Caki2 (cell line): ENCODE results near the gene ADCY7. TPM values are rescaled to one million over a fixed set of nuclear protein-coding genes. Genes with fewer than 3 reads are reported as not detected.

Experiments
- DNase-seq: peaks from one replicate; pipeline ENCODE4 v3.0.0-alpha.2; 2015; ENCODE audit warnings: low read depth
- in situ Hi-C: cut with HindIII; loops from 2 replicates; pipeline ENCODE4 v1.10.0; 2016; ENCODE audit warnings: low sequenced_read_pairs, low pct_unique_long_range_greater_than_20kb, mixed read lengths
- total RNA-seq: library from RNA; depleted of rRNA; stranded (reverse); fragments of >200 nt; shearing (Covaris generic); gene quantifications from 2 replicates; pipeline ENCODE4 v1.2.3, GENCODE V29; 2014; ENCODE audit warnings: low replicate concordance

The ADCY7 gene
- total RNA-seq, 1 experiment from 2014 or later, result 30.2 TPM

DNA sequence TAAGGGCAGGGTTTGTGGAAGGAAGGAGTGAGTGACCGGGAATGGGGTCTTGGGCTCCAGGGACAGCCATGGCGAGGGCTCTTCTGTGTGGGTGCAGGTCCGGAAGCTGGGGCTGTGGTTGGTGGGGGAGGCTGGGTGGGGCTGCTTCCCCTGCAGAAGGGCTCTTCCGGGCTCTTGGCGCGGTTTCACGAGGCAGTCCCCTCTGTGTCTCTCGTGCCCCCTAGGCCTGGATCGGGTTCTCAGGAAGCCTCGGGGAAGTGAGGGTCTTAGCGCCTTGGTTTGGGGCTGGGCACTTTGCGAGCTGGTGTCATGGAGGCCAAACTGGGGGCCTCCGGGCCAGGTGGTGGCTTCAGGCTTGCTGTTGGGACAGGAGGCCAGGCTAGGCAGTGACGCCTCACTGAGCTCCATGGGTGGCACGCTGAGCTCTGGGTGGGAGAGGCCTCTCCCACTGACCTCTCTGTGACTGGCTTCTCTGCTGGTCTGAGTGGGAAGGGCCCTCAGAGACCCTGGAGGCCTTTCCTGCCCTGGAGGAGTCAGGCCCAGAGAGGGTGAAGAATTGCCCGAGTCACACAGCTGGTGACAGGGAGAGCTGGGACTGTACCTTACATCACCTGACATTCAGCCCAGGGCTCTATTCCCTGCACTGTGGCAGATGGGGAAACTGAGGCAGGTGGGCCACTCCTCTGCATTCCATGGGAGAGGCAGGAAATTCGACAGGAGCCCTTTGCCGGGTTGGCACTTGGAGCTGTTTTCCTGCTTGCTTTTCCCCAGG lies 8.2 kb downstream of the ADCY7 start:
- in situ Hi-C loops, result no loop called here
- DNase-seq, result no peak

DNA sequence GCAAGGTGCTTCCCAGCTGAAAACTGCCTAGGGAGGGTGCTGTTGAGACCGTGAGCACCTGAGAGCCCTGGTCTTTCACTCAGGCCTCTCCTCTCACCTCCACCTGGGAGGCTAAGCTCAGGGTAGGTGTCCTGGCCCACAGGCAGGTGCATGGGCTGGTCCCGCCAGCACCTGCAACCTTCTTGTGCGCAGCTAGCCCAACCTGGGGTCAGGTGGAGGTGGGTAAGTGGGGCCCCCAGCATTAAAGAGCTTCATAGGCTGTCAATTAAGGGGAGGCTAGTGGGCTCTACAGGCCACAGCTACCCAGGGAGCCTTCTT lies 8.7 kb downstream of the ADCY7 start:
- in situ Hi-C loops, result no loop called here
- DNase-seq, result no peak

- in situ Hi-C loops, result no loop called here
- DNase-seq, result no peak
Observed at GRCh38 chr16:50275428-50276325, 9.3 kb downstream of the ADCY7 start.

GRCh38 chr16:50276326-50276640 lies 9.9 kb downstream of the ADCY7 start:
- in situ Hi-C loops, result no loop called here

DNA sequence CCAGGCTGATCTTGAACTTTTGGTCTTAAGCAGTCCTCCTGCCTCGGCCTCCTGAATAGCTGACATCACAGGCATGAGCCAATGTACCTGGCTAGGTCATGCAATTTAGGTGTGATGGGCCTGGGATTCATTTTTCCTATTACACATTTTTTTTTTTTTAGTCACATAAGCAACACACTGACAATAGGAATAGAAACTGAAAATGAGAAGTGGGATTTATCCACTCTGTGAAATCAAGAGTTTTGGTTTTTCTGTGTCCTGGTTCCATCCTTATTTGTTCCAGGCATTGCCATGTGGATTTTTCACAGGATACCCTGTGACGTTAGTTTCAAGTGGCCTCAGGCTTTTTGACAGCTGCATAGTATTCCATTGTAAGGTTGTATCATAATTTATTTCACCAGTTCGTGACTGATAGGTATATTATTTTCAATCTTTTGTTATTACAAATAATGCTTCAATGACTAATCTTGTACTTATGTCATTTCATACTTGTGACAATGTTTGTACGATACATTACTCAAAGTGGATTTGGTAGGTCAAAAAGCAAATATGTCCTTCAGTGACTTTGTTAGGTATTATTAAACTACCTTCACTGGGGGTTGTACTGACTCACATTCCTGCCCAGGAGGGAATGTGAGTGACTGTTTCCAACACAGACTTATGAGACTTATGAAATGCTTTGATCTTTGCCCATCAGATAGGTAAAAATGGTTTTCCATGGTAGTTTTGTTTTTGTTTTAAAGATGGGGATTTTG lies 10.6 kb downstream of the ADCY7 start:
- DNase-seq, result no peak
- in situ Hi-C loops, result no loop called here

More at GRCh38 chr16:50276326-50276640, 9.9 kb downstream of the ADCY7 start:
- DNase-seq, result no peak

DNA sequence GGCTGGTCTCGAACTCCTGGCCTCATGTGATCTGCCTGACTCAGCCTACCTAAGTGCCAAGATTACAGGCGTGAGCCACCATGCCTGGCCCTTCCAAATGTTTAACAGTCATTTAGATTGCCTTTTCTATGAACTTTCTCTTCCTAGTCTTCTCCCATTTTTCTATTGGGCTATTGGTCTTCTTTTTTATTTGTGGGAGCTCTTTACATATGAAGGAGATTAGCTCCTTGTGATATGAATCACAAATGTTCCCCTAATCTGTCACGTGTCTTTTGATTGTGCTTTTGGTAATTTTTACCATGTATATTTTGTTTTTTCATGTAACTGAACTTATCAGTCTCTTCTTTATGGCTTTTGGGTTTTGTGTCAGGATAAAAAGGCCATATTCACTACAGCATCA lies 11.9 kb downstream of the ADCY7 start:
- in situ Hi-C loops, result no loop called here
- no peak for DNase-seq

DNA sequence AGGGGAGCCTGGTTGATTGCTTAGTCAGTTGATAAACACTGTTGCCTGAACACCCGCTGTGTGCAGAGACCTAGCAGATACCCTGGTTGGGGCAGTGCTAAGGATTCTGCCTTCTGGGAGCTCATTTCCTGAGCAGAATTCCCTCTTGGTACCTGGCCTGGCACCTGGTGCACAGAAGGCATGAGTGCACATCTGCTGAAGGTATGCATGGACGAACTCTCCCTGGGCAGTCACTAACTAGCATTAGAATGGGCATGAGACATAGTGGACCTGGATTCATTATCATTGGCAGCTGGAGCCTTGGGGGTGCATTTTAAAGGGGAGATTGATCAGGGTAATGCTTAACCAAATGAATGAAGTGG lies 13.1 kb downstream of the ADCY7 start:
- no peak for DNase-seq
- in situ Hi-C loops, result no loop called here

DNA sequence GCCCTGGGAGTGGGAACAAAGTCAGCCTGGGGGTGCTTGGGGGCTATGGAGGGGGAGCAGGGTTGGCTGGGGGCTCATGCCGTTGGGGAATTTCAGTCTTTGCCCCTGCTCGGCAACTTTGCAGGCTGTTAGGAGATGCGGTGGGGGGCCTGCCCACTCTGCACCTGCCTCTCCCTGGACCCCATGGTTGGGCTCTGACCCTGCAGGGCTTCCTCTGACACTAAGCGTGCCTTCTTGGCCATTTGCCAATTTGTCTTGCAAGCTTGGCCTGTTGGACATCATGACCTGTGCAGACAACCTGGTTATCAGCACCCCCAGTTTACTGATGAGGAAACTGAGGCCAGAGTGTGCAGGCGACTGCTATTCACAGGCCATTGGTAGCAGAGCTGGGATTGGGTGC lies 14.6 kb downstream of the ADCY7 start:
- in situ Hi-C loops, result no loop called here
- DNase-seq, result no peak

GRCh38 chr16:50281391-50282009 lies 15.1 kb downstream of the ADCY7 start:
- in situ Hi-C loops, result no loop called here
- no peak for DNase-seq

GRCh38 chr16:50282010-50282538 lies 15.7 kb downstream of the ADCY7 start:
- DNase-seq, result no peak
- in situ Hi-C loops, result no loop called here

DNA sequence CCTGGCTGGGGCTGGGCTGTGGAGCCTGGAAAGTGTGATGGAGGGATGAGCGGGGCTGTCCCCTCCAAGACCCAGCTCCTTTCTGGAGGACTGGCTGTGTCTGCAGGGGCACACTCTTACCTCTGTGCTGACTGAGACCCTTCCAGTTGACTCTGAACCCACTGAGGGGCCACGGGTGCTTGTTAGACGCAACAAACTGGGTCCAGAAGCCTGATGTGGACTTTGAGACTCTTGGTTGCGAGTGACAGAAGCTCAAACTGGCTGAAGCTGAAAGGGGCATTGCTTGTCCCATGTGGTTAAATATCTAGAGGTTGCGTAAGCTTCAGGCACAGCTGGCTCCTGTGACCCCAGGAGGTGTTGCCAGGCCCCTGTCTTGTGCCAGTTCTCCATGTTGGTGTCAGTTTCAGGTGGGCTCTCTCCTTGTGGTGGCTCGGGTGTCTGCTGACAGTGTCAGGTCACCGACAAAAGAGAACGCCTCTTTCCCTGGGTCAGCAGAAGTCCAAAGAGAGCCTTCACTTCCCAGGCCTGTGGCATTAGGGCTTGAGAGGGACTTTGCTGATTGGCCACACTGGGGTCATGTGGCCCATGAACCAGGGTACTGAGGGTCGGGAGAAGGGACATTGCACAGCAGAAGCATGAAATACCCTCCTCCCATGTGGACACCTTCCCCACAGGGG lies 16.7 kb downstream of the ADCY7 start:
- in situ Hi-C loops, result no loop called here

GRCh38 chr16:50284131-50284911 lies 18.0 kb downstream of the ADCY7 start:
- DNase-seq, result no peak
- in situ Hi-C loops, result no loop called here

More for the DNA sequence above, 16.7 kb downstream of the ADCY7 start:
- no peak for DNase-seq

DNA sequence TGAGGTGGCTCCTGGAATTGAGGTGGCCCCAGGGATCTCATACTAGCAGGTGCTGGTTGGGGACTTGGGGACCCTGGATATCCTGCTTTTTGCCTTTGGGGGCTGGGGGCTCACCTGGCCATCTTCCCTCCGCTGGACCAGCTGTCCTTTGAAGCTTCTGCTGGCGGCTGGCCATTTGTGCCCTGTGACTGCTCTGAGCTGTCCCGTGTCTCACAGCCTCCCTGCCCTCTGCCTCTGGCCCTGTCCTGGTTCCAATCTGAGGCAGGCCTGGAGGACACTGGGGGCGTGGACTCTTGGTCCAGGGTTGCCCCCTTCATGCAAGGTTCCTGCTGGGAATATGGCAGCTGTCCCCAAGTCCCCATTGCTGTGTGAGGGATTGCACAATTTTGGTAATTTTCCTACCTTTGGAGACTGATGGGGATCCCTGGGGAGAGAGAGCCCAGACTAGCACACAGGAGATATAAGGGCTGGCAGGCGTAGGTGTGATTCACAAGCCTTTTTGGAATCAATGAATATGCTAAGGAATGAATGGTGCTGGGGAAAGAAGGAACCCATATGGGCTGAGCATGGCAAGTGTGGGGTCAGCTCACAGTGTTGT lies 19.2 kb downstream of the ADCY7 start:
- in situ Hi-C loops, result no loop called here
- no peak for DNase-seq

DNA sequence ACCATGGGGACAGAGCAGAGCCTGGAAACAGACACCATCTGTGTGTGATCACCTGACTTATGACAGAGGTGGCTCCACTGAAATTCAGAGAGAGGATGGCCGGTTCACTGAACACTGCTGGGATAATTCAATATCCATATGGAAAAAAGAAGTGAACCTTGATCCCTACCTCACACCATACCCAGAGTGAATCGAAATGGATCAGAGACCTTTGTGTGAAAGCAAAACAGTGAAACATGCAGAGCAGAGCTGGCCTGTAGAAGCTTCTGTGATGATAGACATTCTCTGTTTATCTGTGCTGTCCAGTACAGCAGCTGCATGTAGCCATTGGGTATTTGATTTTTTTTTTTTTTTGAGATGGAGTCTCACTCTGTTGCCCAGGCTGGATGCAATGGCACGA lies 20.3 kb downstream of the ADCY7 start:
- no peak for DNase-seq
- in situ Hi-C loops, result no loop called here

DNA sequence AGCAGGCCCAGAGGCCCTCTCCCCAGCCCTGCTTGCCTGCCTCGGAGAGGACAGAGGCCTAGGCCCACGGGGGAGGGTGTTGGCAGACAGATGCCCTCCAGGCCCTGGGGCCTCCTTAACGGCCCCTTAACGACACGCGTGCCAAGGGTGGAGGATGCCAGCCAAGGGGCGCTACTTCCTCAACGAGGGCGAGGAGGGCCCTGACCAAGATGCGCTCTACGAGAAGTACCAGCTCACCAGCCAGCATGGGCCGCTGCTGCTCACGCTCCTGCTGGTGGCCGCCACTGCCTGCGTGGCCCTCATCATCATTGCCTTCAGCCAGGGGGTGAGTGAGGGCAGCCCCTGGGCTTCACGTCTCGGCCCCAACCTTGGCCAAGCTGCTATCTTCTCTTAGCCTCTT lies 21.7 kb downstream of the ADCY7 start:
- in situ Hi-C loops, result no loop called here

GRCh38 chr16:50288920-50289319 lies 22.6 kb downstream of the ADCY7 start:
- in situ Hi-C loops, result no loop called here
- DNase-seq, result no peak

More for the DNA sequence above, 21.7 kb downstream of the ADCY7 start:
- no peak for DNase-seq
